ENCODE data around the gene TCL1B. TPM values are rescaled to one million over a fixed set of nuclear protein-coding genes. Genes with fewer than 3 reads are reported as not detected.

TCL1B gene, protein sequence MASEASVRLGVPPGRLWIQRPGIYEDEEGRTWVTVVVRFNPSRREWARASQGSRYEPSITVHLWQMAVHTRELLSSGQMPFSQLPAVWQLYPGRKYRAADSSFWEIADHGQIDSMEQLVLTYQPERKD
- total RNA-seq: not detected in 2 replicates

GRCh38 chr14:95685978-95686922 lies at the start of gene TCL1B:
Gene TCL1B, plus strand, starts transcription at chr14:95686426. Its CDS starts 42 bp downstream, at chr14:95686468.

DNA sequence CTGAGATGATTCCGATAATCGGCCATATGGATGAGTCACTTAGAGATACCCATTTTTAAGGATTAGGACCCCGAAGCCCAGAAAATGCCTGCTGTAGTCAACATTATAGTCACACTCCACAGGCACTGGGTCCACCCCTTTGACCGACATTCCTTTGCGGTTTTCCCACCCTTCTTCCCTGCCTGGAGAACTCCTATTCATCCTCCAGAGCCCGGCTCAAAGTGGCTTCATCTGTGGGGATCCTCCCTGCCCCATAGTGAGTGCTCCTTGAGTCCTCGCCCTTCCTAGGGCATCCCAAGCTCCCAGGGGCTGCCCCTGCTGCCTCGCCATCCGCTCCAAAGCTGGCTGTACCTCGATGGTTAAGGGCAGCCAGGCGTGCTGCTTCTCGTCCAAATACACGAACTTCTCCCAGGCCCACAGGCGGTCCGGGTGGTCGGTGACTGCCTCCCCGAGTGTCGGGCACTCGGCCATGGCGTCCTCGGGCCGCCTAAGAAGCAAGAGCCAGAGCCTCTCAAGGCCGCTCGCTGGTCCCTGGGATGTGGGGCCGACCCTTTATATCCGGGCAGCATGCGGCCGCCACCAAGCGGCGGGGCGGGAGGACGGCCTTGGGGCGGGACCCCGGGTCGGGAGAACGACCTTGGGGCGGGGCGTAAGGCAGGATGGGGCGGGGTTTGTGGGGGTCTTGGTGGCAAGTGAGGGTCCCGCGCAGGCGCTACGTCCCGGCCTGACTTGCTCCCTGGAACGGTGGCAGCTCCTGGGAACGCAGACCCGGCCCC lies 27.6 kb downstream of the TCL1B start, which contains the start of gene TCL1A:
Gene TCL1A, minus strand, starts transcription at position 530 of the 776 bp plus-strand sequence. Its CDS starts 59 bp downstream, at position 471.

Other genes starting within 250 kb of the TCL1B start
- 15.6 and 15.9 TPM in 2 replicates for gene SYNE3, start 169.8 kb upstream of the TCL1B start, total RNA-seq
- 38.7 and 40.3 TPM in 2 replicates for gene GLRX5, start 151.4 kb upstream of the TCL1B start, total RNA-seq
- not detected in 2 replicates for gene TCL1A, start 27.7 kb downstream of the TCL1B start, total RNA-seq
- not detected in 2 replicates for gene TUNAR, start 190.4 kb downstream of the TCL1B start, total RNA-seq